DND-41 (cell line): Measurements from ENCODE around the gene AUTS2.

Experiments
- CTCF ChIP-seq: IDR thresholded peaks from 2 replicates; pipeline ENCODE4 v1.5.1; 2012; ENCODE audit warnings: borderline replicate concordance, low read length, moderate library complexity, mild to moderate bottlenecking; ENCODE audit not compliant: poor library complexity, severe bottlenecking; ENCODE audit errors: extremely low read depth
- EZH2 ChIP-seq: IDR thresholded peaks from 3 replicates; pipeline ENCODE4 v1.6.1; 2012; ENCODE audit warnings: borderline replicate concordance, low read depth, mild to moderate bottlenecking, moderate library complexity, low read length, inconsistent platforms; ENCODE audit not compliant: severe bottlenecking

GRCh38 chr7:70638158-70639107 lies 1040.2 kb downstream of the AUTS2 start:
- TF ChIP-seq CTCF (no peak), EZH2 (no peak)
